ENCODE results near the gene SYTL1. TPM values are rescaled to one million over a fixed set of nuclear protein-coding genes. Genes with fewer than 3 reads are reported as not detected.

Gene SYTL1
- polyA plus RNA-seq, 1 donor: 0.49 TPM

Other genes with a start within 250 kb of the SYTL1 start
- 14.4 TPM for gene SLC9A1, start 186.9 kb upstream of the SYTL1 start, polyA plus RNA-seq (ENCODE audit: insufficient read length)
- gene WDTC1, start 107.4 kb upstream of the SYTL1 start, polyA plus RNA-seq (ENCODE audit: insufficient read length): 28.7 TPM
- 25.0 TPM for gene TMEM222, start 19.9 kb upstream of the SYTL1 start, polyA plus RNA-seq (ENCODE audit: insufficient read length)
- 8.6 TPM for gene MAP3K6, start 24.9 kb downstream of the SYTL1 start, polyA plus RNA-seq (ENCODE audit: insufficient read length)
- 0.32 TPM for gene FCN3, start 32.8 kb downstream of the SYTL1 start, polyA plus RNA-seq (ENCODE audit: insufficient read length)
- not detected for gene CD164L2, start 41.3 kb downstream of the SYTL1 start, polyA plus RNA-seq (ENCODE audit: insufficient read length)
- 0.75 TPM for gene GPR3, start 50.6 kb downstream of the SYTL1 start, polyA plus RNA-seq (ENCODE audit: insufficient read length)
- gene WASF2, start 148.1 kb downstream of the SYTL1 start, polyA plus RNA-seq (ENCODE audit: insufficient read length): 66.3 TPM